Neural cell (in vitro differentiated cells): ENCODE data around the gene MYO9A.

Experiments
- TF ChIP-seq, protein P1 (sequence below): fragments of 450-650 bp; IDR thresholded peaks from 2 replicates; pipeline ENCODE4 v1.5.1; 2014; ENCODE audit warnings: antibody characterized with exemption, mild to moderate bottlenecking, moderate library complexity; ENCODE audit not compliant: poor library complexity, severe bottlenecking
- TF ChIP-seq, protein P2 (sequence below): IDR thresholded peaks from 2 replicates; pipeline ENCODE4 v1.6.1; 2012; ENCODE audit warnings: borderline replicate concordance

DNA sequence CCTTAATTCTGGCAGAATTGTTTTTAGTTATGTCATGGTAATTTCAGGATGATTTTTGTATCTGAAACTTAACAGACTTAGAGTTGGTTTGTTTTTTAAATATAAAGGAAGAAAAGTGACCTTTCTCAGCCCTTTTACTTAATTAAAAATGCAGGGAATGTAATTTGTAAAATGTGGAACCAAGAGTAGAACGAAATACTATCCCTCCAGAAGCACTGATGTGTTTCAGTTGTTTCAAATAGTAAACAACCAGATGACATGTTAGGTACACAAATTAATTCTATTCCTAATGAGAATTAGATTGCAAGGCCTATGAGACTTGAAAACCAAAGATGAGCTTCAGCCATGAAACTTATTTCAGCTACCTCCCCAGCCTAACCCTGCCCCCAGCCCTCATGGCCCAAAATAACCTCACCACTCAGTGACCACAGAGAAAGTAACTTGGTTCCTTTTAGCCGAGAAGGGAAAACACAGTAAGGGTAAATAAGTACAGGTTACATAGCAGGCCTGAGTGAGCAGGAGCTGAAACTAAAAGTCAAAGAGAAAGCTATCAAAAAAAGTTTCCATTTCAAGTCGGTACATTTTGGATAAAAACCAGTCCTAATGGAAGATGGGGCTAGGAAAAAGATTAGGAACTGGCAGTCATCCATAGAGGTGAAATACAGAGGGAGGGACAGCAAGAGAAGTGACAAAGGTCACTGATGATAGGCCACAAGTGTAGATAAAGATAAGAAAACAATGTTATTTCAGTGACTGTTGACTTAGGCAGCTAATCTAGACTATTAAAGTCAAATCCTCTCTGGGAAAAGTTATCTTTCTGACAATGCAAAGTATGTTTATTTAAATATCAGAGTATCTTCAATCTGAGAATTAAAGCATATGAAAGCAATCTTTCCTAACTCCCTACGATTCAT, 23.5 kb upstream of the MYO9A start:
- TF ChIP-seq, protein P1, sequence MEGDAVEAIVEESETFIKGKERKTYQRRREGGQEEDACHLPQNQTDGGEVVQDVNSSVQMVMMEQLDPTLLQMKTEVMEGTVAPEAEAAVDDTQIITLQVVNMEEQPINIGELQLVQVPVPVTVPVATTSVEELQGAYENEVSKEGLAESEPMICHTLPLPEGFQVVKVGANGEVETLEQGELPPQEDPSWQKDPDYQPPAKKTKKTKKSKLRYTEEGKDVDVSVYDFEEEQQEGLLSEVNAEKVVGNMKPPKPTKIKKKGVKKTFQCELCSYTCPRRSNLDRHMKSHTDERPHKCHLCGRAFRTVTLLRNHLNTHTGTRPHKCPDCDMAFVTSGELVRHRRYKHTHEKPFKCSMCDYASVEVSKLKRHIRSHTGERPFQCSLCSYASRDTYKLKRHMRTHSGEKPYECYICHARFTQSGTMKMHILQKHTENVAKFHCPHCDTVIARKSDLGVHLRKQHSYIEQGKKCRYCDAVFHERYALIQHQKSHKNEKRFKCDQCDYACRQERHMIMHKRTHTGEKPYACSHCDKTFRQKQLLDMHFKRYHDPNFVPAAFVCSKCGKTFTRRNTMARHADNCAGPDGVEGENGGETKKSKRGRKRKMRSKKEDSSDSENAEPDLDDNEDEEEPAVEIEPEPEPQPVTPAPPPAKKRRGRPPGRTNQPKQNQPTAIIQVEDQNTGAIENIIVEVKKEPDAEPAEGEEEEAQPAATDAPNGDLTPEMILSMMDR: no peak
- TF ChIP-seq, protein P2, sequence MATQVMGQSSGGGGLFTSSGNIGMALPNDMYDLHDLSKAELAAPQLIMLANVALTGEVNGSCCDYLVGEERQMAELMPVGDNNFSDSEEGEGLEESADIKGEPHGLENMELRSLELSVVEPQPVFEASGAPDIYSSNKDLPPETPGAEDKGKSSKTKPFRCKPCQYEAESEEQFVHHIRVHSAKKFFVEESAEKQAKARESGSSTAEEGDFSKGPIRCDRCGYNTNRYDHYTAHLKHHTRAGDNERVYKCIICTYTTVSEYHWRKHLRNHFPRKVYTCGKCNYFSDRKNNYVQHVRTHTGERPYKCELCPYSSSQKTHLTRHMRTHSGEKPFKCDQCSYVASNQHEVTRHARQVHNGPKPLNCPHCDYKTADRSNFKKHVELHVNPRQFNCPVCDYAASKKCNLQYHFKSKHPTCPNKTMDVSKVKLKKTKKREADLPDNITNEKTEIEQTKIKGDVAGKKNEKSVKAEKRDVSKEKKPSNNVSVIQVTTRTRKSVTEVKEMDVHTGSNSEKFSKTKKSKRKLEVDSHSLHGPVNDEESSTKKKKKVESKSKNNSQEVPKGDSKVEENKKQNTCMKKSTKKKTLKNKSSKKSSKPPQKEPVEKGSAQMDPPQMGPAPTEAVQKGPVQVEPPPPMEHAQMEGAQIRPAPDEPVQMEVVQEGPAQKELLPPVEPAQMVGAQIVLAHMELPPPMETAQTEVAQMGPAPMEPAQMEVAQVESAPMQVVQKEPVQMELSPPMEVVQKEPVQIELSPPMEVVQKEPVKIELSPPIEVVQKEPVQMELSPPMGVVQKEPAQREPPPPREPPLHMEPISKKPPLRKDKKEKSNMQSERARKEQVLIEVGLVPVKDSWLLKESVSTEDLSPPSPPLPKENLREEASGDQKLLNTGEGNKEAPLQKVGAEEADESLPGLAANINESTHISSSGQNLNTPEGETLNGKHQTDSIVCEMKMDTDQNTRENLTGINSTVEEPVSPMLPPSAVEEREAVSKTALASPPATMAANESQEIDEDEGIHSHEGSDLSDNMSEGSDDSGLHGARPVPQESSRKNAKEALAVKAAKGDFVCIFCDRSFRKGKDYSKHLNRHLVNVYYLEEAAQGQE: no peak
